ENCODE data around the gene HSPA9.

Gene HSPA9

DNA sequence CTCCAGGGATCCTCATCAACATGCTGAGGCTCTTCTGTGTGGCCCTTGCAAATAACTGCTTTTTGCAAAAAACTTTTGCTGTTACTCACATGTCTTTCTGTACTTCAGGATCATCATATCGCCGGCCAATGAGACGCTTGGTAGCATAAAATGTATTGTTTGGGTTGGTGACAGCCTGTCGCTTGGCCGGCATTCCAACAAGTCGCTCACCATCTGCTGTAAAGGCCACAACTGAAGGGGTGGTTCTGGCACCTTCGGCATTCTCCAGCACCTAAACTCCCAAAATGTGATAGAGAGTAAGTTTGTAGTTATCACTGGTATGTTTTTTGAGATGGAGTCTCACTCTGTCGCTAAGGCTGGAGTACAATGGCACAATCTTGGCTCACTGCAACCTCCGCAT is 4.3 kb downstream of the HSPA9 start:
- Histone ChIP-seq H3K4me3 (ENCODE audit: low read depth, low read length) (no peak overlapping the region), H3K9me3 (ENCODE audit: severe bottlenecking) (no peaks in the 10 kb centered on the region), H3K27me3 (ENCODE audit: insufficient read depth, low read depth, severe bottlenecking) (no peaks in the 10 kb centered on the region), H3K36me3 (peaks cover 89% of the 10 kb centered on the region), H3K27ac (no peak overlapping the region)
- no peak for TF ChIP-seq CTCF (IDR thresholded peaks at IDR 0.05; ENCODE audit: low read depth, low read length)
- DNase-seq: no peak

DNA sequence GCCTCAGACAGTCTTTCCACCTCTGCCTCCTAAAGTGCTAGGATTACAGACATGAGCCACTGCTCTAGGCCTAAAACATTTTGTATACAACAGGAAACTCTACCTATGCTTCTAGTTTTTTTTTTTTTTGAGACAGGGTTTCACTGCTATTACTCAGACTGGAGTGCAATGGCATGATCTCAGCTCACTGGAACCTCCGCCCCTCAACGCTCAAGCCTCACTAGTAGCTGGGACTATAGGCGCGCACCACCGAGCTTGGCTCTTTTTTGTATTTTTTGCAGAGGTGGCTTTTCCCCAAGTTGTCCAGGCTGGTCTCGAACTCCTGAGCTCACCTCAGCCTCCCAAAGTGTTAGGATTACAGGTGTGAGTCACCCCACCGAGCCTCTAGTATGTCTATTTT is 5.4 kb downstream of the HSPA9 start:
- no peak overlapping the region for H3K4me3 ChIP-seq (ENCODE audit: low read depth, low read length)
- no peaks in the 10 kb centered on the region for H3K9me3 ChIP-seq (ENCODE audit: severe bottlenecking)
- TF ChIP-seq CTCF (IDR thresholded peaks at IDR 0.05; ENCODE audit: low read depth, low read length): no peak
- no peak overlapping the region for H3K27ac ChIP-seq
- peaks cover 96% of the 10 kb centered on the region for H3K36me3 ChIP-seq
- no peak for DNase-seq
- no peaks in the 10 kb centered on the region for H3K27me3 ChIP-seq (ENCODE audit: insufficient read depth, low read depth, severe bottlenecking)

GRCh38 chr5:138568061-138568824 is 7.0 kb downstream of the HSPA9 start:
- no peaks in the 10 kb centered on the region for H3K27me3 ChIP-seq (ENCODE audit: insufficient read depth, low read depth, severe bottlenecking)
- no peak for DNase-seq
- TF ChIP-seq CTCF (IDR thresholded peaks at IDR 0.05; ENCODE audit: low read depth, low read length): no peak
- no peaks in the 10 kb centered on the region for H3K9me3 ChIP-seq (ENCODE audit: severe bottlenecking)
- peaks cover 96% of the 10 kb centered on the region for H3K36me3 ChIP-seq
- H3K27ac ChIP-seq: no peak overlapping the region
- H3K4me3 ChIP-seq (ENCODE audit: low read depth, low read length): no peak overlapping the region

GRCh38 chr5:138566792-138567191 is 8.4 kb downstream of the HSPA9 start:
- no peak overlapping the region for H3K27ac ChIP-seq
- peaks cover 95% of the 10 kb centered on the region for H3K36me3 ChIP-seq
- TF ChIP-seq CTCF (IDR thresholded peaks at IDR 0.05; ENCODE audit: low read depth, low read length): no peak
- no peak overlapping the region for H3K4me3 ChIP-seq (ENCODE audit: low read depth, low read length)
- H3K27me3 ChIP-seq (ENCODE audit: insufficient read depth, low read depth, severe bottlenecking): no peaks in the 10 kb centered on the region
- DNase-seq: no peak
- H3K9me3 ChIP-seq (ENCODE audit: severe bottlenecking): no peaks in the 10 kb centered on the region

- peaks cover 98% of the 10 kb centered on the region for H3K36me3 ChIP-seq
- H3K27ac ChIP-seq: no peak overlapping the region
- no peak overlapping the region for H3K4me3 ChIP-seq (ENCODE audit: low read depth, low read length)
- no peak for DNase-seq
- H3K9me3 ChIP-seq (ENCODE audit: severe bottlenecking): no peaks in the 10 kb centered on the region
- TF ChIP-seq CTCF (IDR thresholded peaks at IDR 0.05; ENCODE audit: low read depth, low read length): no peak
- no peaks in the 10 kb centered on the region for H3K27me3 ChIP-seq (ENCODE audit: insufficient read depth, low read depth, severe bottlenecking)
Measured at GRCh38 chr5:138565100-138565821, 9.9 kb downstream of the HSPA9 start.
